ENCODE data around the gene BCAS3. TPM values are rescaled to one million over a fixed set of nuclear protein-coding genes. Genes with fewer than 3 reads are reported as not detected.

BCAS3 gene
- polyA plus RNA-seq, 1 experiment: 17.5 TPM

DNA sequence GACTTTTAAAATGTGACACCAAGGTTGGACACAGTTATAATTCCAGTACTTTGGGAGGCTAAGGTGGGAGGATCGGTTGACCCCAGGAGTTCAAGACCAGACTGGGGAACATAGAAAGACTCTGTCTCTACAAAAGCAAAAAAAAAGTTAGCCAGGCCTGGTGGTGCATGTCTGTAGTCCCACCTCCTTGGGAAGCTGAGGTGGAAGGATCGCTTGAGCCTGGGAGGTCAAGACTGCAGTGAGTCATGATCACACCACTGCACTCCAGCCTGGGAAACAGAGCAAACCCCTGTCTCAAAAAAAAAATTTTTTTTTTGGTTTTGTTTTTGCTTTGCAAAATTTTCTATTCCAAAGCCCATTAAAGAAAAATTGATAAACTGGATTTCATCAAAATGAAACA lies 281.4 kb downstream of the BCAS3 start:
- no peak for TF ChIP-seq CTCF (IDR thresholded peaks at IDR 0.05; ENCODE audit: low read depth, low read length)
- ChIA-PET CTCF (no interaction called here), POLR2A (no interaction called here)
- Histone ChIP-seq H3K9me3 (ENCODE audit: control insufficient read depth, insufficient read depth, low read length) (peaks cover 5% of the 10 kb centered on the region), H3K27me3 (ENCODE audit: control insufficient read depth, insufficient read depth, low read length) (no peaks in the 10 kb centered on the region), H3K27ac (ENCODE audit: low read depth, low read length) (no peak overlapping the region), H3K4me3 (ENCODE audit: low read depth, low read length) (no peak overlapping the region)
- DNase-seq (ENCODE audit: low read depth, low spot score): no peak

GRCh38 chr17:60959696-60960095 lies 282.0 kb downstream of the BCAS3 start:
- Histone ChIP-seq H3K27me3 (ENCODE audit: control insufficient read depth, insufficient read depth, low read length) (no peaks in the 10 kb centered on the region), H3K4me3 (ENCODE audit: low read depth, low read length) (no peak overlapping the region), H3K9me3 (ENCODE audit: control insufficient read depth, insufficient read depth, low read length) (peaks cover 5% of the 10 kb centered on the region), H3K27ac (ENCODE audit: low read depth, low read length) (no peak overlapping the region)
- no peak for TF ChIP-seq CTCF (IDR thresholded peaks at IDR 0.05; ENCODE audit: low read depth, low read length)
- ChIA-PET CTCF (no interaction called here), POLR2A (no interaction called here)
- DNase-seq (ENCODE audit: low read depth, low spot score): no peak

- CTCF ChIA-PET: interaction anchor here (0.9 kb wide), 1 partner anchor 240 kb away, joined by 3 read pairs; no protein-coding TSS in a partner anchor
- no peak overlapping the region for H3K27ac ChIP-seq (ENCODE audit: low read depth, low read length)
- H3K9me3 ChIP-seq (ENCODE audit: control insufficient read depth, insufficient read depth, low read length): peaks cover 5% of the 10 kb centered on the region
- TF ChIP-seq CTCF (IDR thresholded peaks at IDR 0.05; ENCODE audit: low read depth, low read length): no peak
- H3K27me3 ChIP-seq (ENCODE audit: control insufficient read depth, insufficient read depth, low read length): no peaks in the 10 kb centered on the region
- POLR2A ChIA-PET: no interaction called here
- no peak for DNase-seq (ENCODE audit: low read depth, low spot score)
- H3K4me3 ChIP-seq (ENCODE audit: low read depth, low read length): no peak overlapping the region
These were observed 282.9 kb downstream of the BCAS3 start for GRCh38 chr17:60960398-60961065.

DNA sequence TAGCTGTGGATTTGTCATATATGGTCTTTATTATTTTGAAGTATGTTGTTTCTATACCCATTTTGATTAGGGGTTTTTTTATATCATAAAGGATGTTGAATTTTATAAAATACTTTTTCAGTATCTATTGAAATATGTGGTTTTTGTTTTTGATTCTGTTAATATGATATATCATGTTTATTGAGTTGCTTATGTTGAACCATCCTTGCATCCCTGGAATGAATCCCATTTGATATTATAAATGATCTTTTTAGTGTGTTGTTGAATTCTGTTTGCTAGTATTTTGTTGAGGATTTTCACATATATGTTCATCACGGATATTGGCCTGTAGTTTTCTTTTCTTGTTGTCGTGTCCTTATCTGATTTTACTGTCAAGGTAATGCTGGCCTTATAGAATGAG lies 286.5 kb downstream of the BCAS3 start:
- H3K4me3 ChIP-seq (ENCODE audit: low read depth, low read length): no peak overlapping the region
- POLR2A ChIA-PET: no interaction called here

More for the DNA sequence above, 286.5 kb downstream of the BCAS3 start:
- TF ChIP-seq CTCF (IDR thresholded peaks at IDR 0.05; ENCODE audit: low read depth, low read length): no peak
- CTCF ChIA-PET: interaction anchor here (1.4 kb wide), 1 partner anchor 448 kb away, joined by 3 read pairs; no protein-coding TSS in a partner anchor
- Histone ChIP-seq H3K27ac (ENCODE audit: low read depth, low read length) (no peak overlapping the region), H3K27me3 (ENCODE audit: control insufficient read depth, insufficient read depth, low read length) (no peaks in the 10 kb centered on the region), H3K9me3 (ENCODE audit: control insufficient read depth, insufficient read depth, low read length) (peaks cover 5% of the 10 kb centered on the region)
- DNase-seq (ENCODE audit: low read depth, low spot score): no peak
